Caco-2 (cell line): Measurements from ENCODE around the gene CCDC90B. TPM values are rescaled to one million over a fixed set of nuclear protein-coding genes. Genes with fewer than 3 reads are reported as not detected.

Experiments
- BruUV-seq: library from RNA; stranded (reverse); fragments of 400-500 nt; replicated peaks from 2 replicates; lab custom pipeline; 2021; lab: Mats Ljungman, UMichigan
- CTCF ChIA-PET: fragments of 300-600 bp; sonication (Branson Sonifier 250); formaldehyde crosslinking; loops from one replicate; lab custom pipeline; 2022; ENCODE audit warnings: antibody characterized with exemption; lab: Charles Lee
- POLR2A ChIA-PET: fragments of 300-600 bp; sonication (Branson Sonifier 250); formaldehyde crosslinking; loops from one replicate; lab custom pipeline; 2022; ENCODE audit warnings: antibody characterized with exemption; lab: Charles Lee
- DNase-seq, 2 experiments: peaks; one replicate each; pipeline versions ENCODE4 v3.0.0 to v3.0.0-alpha.2; 2020 to 2022
- H3K27me3 ChIP-seq: replicated peaks from 2 replicates; pipeline ENCODE4 v1.6.0; 2011; ENCODE audit warnings: low read length; ENCODE audit not compliant: control insufficient read depth, insufficient read depth
- H3K36me3 ChIP-seq: 2 replicates; pipeline ENCODE4 v1.5.1; 2011; ENCODE audit warnings: low read length; ENCODE audit not compliant: control insufficient read depth, insufficient read depth
- H3K4me1 ChIP-seq: fragments of 250-450 bp; sonication (Bioruptor Pico); 2 replicates; pipeline ENCODE4 v1.5.1; 2020; ENCODE audit warnings: mild to moderate bottlenecking
- H3K4me3 ChIP-seq: 2 replicates; pipeline ENCODE4 v1.5.1; 2011; ENCODE audit warnings: low read depth, mild to moderate bottlenecking, control low read depth, low read length
- H3K9me3 ChIP-seq: fragments of 250-450 bp; sonication (Bioruptor Pico); 2 replicates; pipeline ENCODE4 v1.5.1; 2020; ENCODE audit warnings: mild to moderate bottlenecking, moderate library complexity
- H3K27ac Mint-ChIP-seq: one replicate; pipeline ENCODE4 v1.8.0; 2022; ENCODE audit warnings: mixed read lengths; ENCODE audit not compliant: unreplicated experiment
- H3K27me3 Mint-ChIP-seq: one replicate; pipeline ENCODE4 v1.8.0; 2022; ENCODE audit warnings: mixed read lengths; ENCODE audit not compliant: insufficient read depth, unreplicated experiment
- H3K36me3 Mint-ChIP-seq: one replicate; pipeline ENCODE4 v1.8.0; 2022; ENCODE audit warnings: mild to moderate bottlenecking, mixed read lengths; ENCODE audit not compliant: insufficient read depth, unreplicated experiment
- H3K4me1 Mint-ChIP-seq: one replicate; pipeline ENCODE4 v1.8.0; 2022; ENCODE audit warnings: low read depth, mixed read lengths; ENCODE audit not compliant: unreplicated experiment
- H3K4me3 Mint-ChIP-seq: one replicate; pipeline ENCODE4 v1.8.0; 2022; ENCODE audit warnings: mild to moderate bottlenecking, moderate library complexity, mixed read lengths; ENCODE audit not compliant: unreplicated experiment
- H3K9me3 Mint-ChIP-seq: one replicate; pipeline ENCODE4 v1.8.0; 2022; ENCODE audit warnings: mixed read lengths; ENCODE audit not compliant: unreplicated experiment
- CTCF ChIP-seq, 2 experiments: fragments of 200-600 bp in 1 of 2; IDR thresholded peaks; 1 replicate in 1 of 2; 2 replicates in 1 of 2; pipeline versions ENCODE4 v1.5.1 to v1.8.0; 2011 to 2022; ENCODE audit warnings: antibody characterized with exemption in 1 of 2, control low read depth in 1 of 2, inconsistent platforms in 1 of 2, low read depth in 1 of 2, low read length in 1 of 2, mild to moderate bottlenecking in 1 of 2, moderate library complexity in 1 of 2; ENCODE audit not compliant: insufficient read depth in 1 of 2, severe bottlenecking in 1 of 2, unreplicated experiment in 1 of 2
- intact Hi-C: fragments of 100-400 bp; cut with micrococcal nuclease; formaldehyde crosslinking; loops from one replicate; pipeline ENCODE4 v1.10.0; 2022; ENCODE audit not compliant: unreplicated experiment
- total RNA-seq: library from RNA; stranded (reverse); gene quantifications from 2 replicates; pipeline ENCODE4 v1.2.3, GENCODE V29; 2022

CCDC90B gene
- total RNA-seq, 1 experiment from 2014 or later, result 46.2 TPM

- DNase-seq, result no peak
- H3K36me3 Mint-ChIP-seq, result no peaks in the 10 kb centered on the region
- no peaks in the 10 kb centered on the region for H3K36me3 ChIP-seq
- no peak overlapping the region for H3K4me3 Mint-ChIP-seq
- CTCF ChIA-PET, result no interaction called here
- peaks cover 3% of the 10 kb centered on the region for H3K27me3 ChIP-seq
- H3K27ac Mint-ChIP-seq, result no peak overlapping the region
- intact Hi-C loops, result no loop called here
- TF ChIP-seq CTCF (IDR thresholded peaks at IDR 0.05; ENCODE audit: insufficient read depth in 1 of 2, low read depth in 1 of 2, low read length in 1 of 2, severe bottlenecking in 1 of 2, unreplicated experiment in 1 of 2), result no peak
- no TSS peak for BruUV-seq
- peaks cover 4% of the 10 kb centered on the region for H3K27me3 Mint-ChIP-seq
- no peak overlapping the region for H3K4me3 ChIP-seq
- POLR2A ChIA-PET, result no interaction called here
- H3K9me3 Mint-ChIP-seq, result no peaks in the 10 kb centered on the region
- no peaks in the 10 kb centered on the region for H3K4me1 ChIP-seq
- no peaks in the 10 kb centered on the region for H3K4me1 Mint-ChIP-seq
- no peaks in the 10 kb centered on the region for H3K9me3 ChIP-seq
Measured at GRCh38 chr11:83299681-83300080, 13.5 kb upstream of the CCDC90B start.

GRCh38 chr11:83294208-83294607 is 8.0 kb upstream of the CCDC90B start:
- Mint-ChIP-seq H3K4me3 (no peak overlapping the region), H3K27me3 (peaks cover 4% of the 10 kb centered on the region), H3K4me1 (no peaks in the 10 kb centered on the region), H3K27ac (no peak overlapping the region), H3K9me3 (no peaks in the 10 kb centered on the region), H3K36me3 (no peaks in the 10 kb centered on the region)
- intact Hi-C loops, result loop anchor here (5.0 kb wide), 1 partner anchor 213 kb away; no protein-coding TSS in a partner anchor
- Histone ChIP-seq H3K4me3 (no peak overlapping the region), H3K4me1 (no peaks in the 10 kb centered on the region), H3K27me3 (no peaks in the 10 kb centered on the region; the same call in 1 of the 2 replicates), H3K9me3 (no peaks in the 10 kb centered on the region), H3K36me3 (no peaks in the 10 kb centered on the region)
- CTCF ChIA-PET, result interaction anchor here (3.0 to 4.2 kb wide), 2 partner anchors 430 to 526 kb away, joined by 43 to 82 read pairs; no protein-coding TSS in a partner anchor
- POLR2A ChIA-PET, result no interaction called here
- BruUV-seq, result no TSS peak
- no peak for DNase-seq
- no peak for TF ChIP-seq CTCF (IDR thresholded peaks at IDR 0.05; ENCODE audit: insufficient read depth in 1 of 2, low read depth in 1 of 2, low read length in 1 of 2, severe bottlenecking in 1 of 2, unreplicated experiment in 1 of 2)

GRCh38 chr11:83293457-83293774 is 7.2 kb upstream of the CCDC90B start:
- Mint-ChIP-seq H3K36me3 (no peaks in the 10 kb centered on the region), H3K4me3 (no peak overlapping the region), H3K9me3 (no peaks in the 10 kb centered on the region), H3K27me3 (peaks cover 4% of the 10 kb centered on the region), H3K27ac (no peak overlapping the region), H3K4me1 (no peaks in the 10 kb centered on the region)
- H3K36me3 ChIP-seq, result no peaks in the 10 kb centered on the region
- no peaks in the 10 kb centered on the region for H3K9me3 ChIP-seq
- intact Hi-C loops, result loop anchor here (1.0 to 5.0 kb wide), 6 partner anchors 25 to 527 kb away; no protein-coding TSS in a partner anchor
- no peaks in the 10 kb centered on the region; the same call in 1 of the 2 replicates for H3K27me3 ChIP-seq
- ChIA-PET CTCF (interaction anchor here (0.5 to 4.2 kb wide), 29 partner anchors 9 to 979 kb away, joined by 3 to 82 read pairs (median 5); no protein-coding TSS in a partner anchor), POLR2A (interaction anchor here (0.9 kb wide), 1 partner anchor 431 kb away, joined by 4 read pairs; no protein-coding TSS in a partner anchor)
- no peaks in the 10 kb centered on the region for H3K4me1 ChIP-seq
- no peak overlapping the region for H3K4me3 ChIP-seq
- no peak for TF ChIP-seq CTCF (IDR thresholded peaks at IDR 0.05; ENCODE audit: insufficient read depth in 1 of 2, low read depth in 1 of 2, low read length in 1 of 2, severe bottlenecking in 1 of 2, unreplicated experiment in 1 of 2)
- no peak for DNase-seq
- BruUV-seq, result no TSS peak
